ENCODE data around the gene VEGFD. TPM values are rescaled to one million over a fixed set of nuclear protein-coding genes. Genes with fewer than 3 reads are reported as not detected.
A peak's percentile ranks its signal among the peaks of the same experiment; 100 is the strongest.

Gene VEGFD
- total RNA-seq, 2 donors from 2014 or later: not detected

GRCh38 chrX:15391850-15392249 is 7.6 kb upstream of the VEGFD start:
- H3K9me3 Mint-ChIP-seq: no peaks in the 10 kb centered on the region
- H3K27ac Mint-ChIP-seq: no peak overlapping the region
- no peak for ATAC-seq
- H3K36me3 Mint-ChIP-seq: no peaks in the 10 kb centered on the region
- DNase-seq (ENCODE audit: low spot score in 2 of 2): no peak

- H3K9me3 Mint-ChIP-seq: no peaks in the 10 kb centered on the region
- ATAC-seq: no peak
- no peak overlapping the region for H3K27ac Mint-ChIP-seq
- no peaks in the 10 kb centered on the region for H3K36me3 Mint-ChIP-seq
- DNase-seq (ENCODE audit: low spot score in 2 of 2): no peak
These were observed 1.4 kb downstream of the VEGFD start for GRCh38 chrX:15382813-15383212.

GRCh38 chrX:15376956-15377355 is 7.3 kb downstream of the VEGFD start:
- Mint-ChIP-seq H3K9me3 (no peaks in the 10 kb centered on the region), H3K36me3 (no peaks in the 10 kb centered on the region), H3K27ac (no peak overlapping the region)
- ATAC-seq (no peak), DNase-seq (ENCODE audit: low spot score in 2 of 2) (no peak)

GRCh38 chrX:15373976-15374375 is 10.2 kb downstream of the VEGFD start:
- no peaks in the 10 kb centered on the region for H3K36me3 Mint-ChIP-seq
- no peak for DNase-seq (ENCODE audit: low spot score in 2 of 2)
- no peak for ATAC-seq
- no peak overlapping the region for H3K27ac Mint-ChIP-seq
- H3K9me3 Mint-ChIP-seq: no peaks in the 10 kb centered on the region

- Mint-ChIP-seq H3K27ac (no peak overlapping the region), H3K36me3 (no peaks in the 10 kb centered on the region), H3K9me3 (no peaks in the 10 kb centered on the region)
- no peak for DNase-seq (ENCODE audit: low spot score in 2 of 2)
- no peak for ATAC-seq
These were observed 17.5 kb downstream of the VEGFD start for GRCh38 chrX:15366506-15367352.

GRCh38 chrX:15359701-15360100 is 24.5 kb downstream of the VEGFD start:
- Mint-ChIP-seq H3K36me3 (no peaks in the 10 kb centered on the region), H3K27ac (no peak overlapping the region), H3K9me3 (no peaks in the 10 kb centered on the region)
- ATAC-seq (no peak), DNase-seq (ENCODE audit: low spot score in 2 of 2) (no peak)

- Mint-ChIP-seq H3K36me3 (no peaks in the 10 kb centered on the region), H3K27ac (no peak overlapping the region), H3K9me3 (no peaks in the 10 kb centered on the region)
- ATAC-seq: no peak
- no peak for DNase-seq (ENCODE audit: low spot score in 2 of 2)
These were observed 25.7 kb downstream of the VEGFD start for GRCh38 chrX:15358533-15358932.

- Mint-ChIP-seq H3K27ac (no peak overlapping the region), H3K36me3 (no peaks in the 10 kb centered on the region), H3K9me3 (no peaks in the 10 kb centered on the region)
- DNase-seq (ENCODE audit: low spot score in 2 of 2) (no peak), ATAC-seq (no peak)
These were observed 27.8 kb downstream of the VEGFD start for GRCh38 chrX:15356444-15356843.

- Mint-ChIP-seq H3K9me3 (no peaks in the 10 kb centered on the region), H3K36me3 (no peaks in the 10 kb centered on the region), H3K27ac (no peak overlapping the region)
- ATAC-seq (no peak), DNase-seq (ENCODE audit: low spot score in 2 of 2) (no peak)
These were observed 33.8 kb downstream of the VEGFD start for GRCh38 chrX:15350329-15350996.

- no peaks in the 10 kb centered on the region for H3K36me3 Mint-ChIP-seq
- H3K9me3 Mint-ChIP-seq: no peaks in the 10 kb centered on the region
- peak in 1 of 2 donors; percentile 4 for DNase-seq (ENCODE audit: low spot score in 2 of 2)
- ATAC-seq: peak; percentile 46 to 47
- no peak overlapping the region for H3K27ac Mint-ChIP-seq
These were observed 35.2 kb downstream of the VEGFD start for GRCh38 chrX:15349046-15349445.

- Mint-ChIP-seq H3K36me3 (no peaks in the 10 kb centered on the region), H3K9me3 (no peaks in the 10 kb centered on the region), H3K27ac (no peak overlapping the region)
- no peak for ATAC-seq
- no peak for DNase-seq (ENCODE audit: low spot score in 2 of 2)
These were observed 38.2 kb downstream of the VEGFD start for GRCh38 chrX:15345976-15346375.

GRCh38 chrX:15344106-15344505 is 40.1 kb downstream of the VEGFD start:
- no peak for DNase-seq (ENCODE audit: low spot score in 2 of 2)
- Mint-ChIP-seq H3K36me3 (no peaks in the 10 kb centered on the region), H3K27ac (no peak overlapping the region), H3K9me3 (no peaks in the 10 kb centered on the region)
- no peak for ATAC-seq

- Mint-ChIP-seq H3K27ac (no peak overlapping the region), H3K9me3 (no peaks in the 10 kb centered on the region), H3K36me3 (no peaks in the 10 kb centered on the region)
- DNase-seq (ENCODE audit: low spot score in 2 of 2): no peak
- ATAC-seq: no peak
These were observed 41.1 kb downstream of the VEGFD start for GRCh38 chrX:15343075-15343476.

- ATAC-seq (no peak), DNase-seq (ENCODE audit: low spot score in 2 of 2) (no peak)
- Mint-ChIP-seq H3K9me3 (no peaks in the 10 kb centered on the region), H3K27ac (no peak overlapping the region), H3K36me3 (no peaks in the 10 kb centered on the region)
These were observed 43.3 kb downstream of the VEGFD start for GRCh38 chrX:15340867-15341266.

GRCh38 chrX:15336023-15336413 is 48.2 kb downstream of the VEGFD start:
- Mint-ChIP-seq H3K36me3 (peaks cover 5 to 6% of the 10 kb centered on the region in 2 donors), H3K9me3 (no peaks in the 10 kb centered on the region), H3K27ac (peak overlapping the region; percentile 84 to 95)
- ATAC-seq (peak; percentile 16 to 46), DNase-seq (ENCODE audit: low spot score in 2 of 2) (peak in 1 of 2 donors; percentile 4)

GRCh38 chrX:15335135-15336022 is 48.8 kb downstream of the VEGFD start, which contains the start of gene PIGA:
Gene PIGA, minus strand, starts transcription at chrX:15335523. Its CDS starts 3,593 bp downstream, at chrX:15331930.
- Mint-ChIP-seq H3K27ac (peak within 1 kb of the TSS; percentile 88 to 95), H3K36me3 (peaks cover 5 to 6% of the 10 kb centered on the region in 2 donors), H3K9me3 (no peaks in the 10 kb centered on the region)
- DNase-seq (ENCODE audit: low spot score in 2 of 2) (peak; percentile 80 to 91), ATAC-seq (peak; percentile 93 to 98)

GRCh38 chrX:15334561-15334960 is 49.7 kb downstream of the VEGFD start:
- H3K27ac Mint-ChIP-seq: peak overlapping the region; percentile 88 to 95
- peaks cover 5 to 6% of the 10 kb centered on the region in 2 donors for H3K36me3 Mint-ChIP-seq
- no peaks in the 10 kb centered on the region for H3K9me3 Mint-ChIP-seq
- ATAC-seq (no peak), DNase-seq (ENCODE audit: low spot score in 2 of 2) (no peak)
